MCF 10A (cell line): ENCODE measurements around the gene SLPI. TPM values are rescaled to one million over a fixed set of nuclear protein-coding genes. Genes with fewer than 3 reads are reported as not detected.

Source experiments
- BruUV-seq: library from RNA; stranded (reverse); fragments of 400-500 nt; replicated peaks from 2 replicates; lab custom pipeline; 2021; lab: Mats Ljungman, UMichigan
- CTCF ChIA-PET: fragments of 300-600 bp; sonication (Branson Sonifier 250); formaldehyde crosslinking; extraction: SDS; loops from one replicate; lab custom pipeline; 2021; ENCODE audit warnings: antibody characterized with exemption, inconsistent platforms; lab: Yijun Ruan, JAX
- POLR2A ChIA-PET: fragments of 300-600, 350-650 bp; sonication (Branson Sonifier 250); formaldehyde crosslinking; extraction: SDS; loops from one replicate; lab custom pipeline; 2020; ENCODE audit warnings: antibody characterized with exemption, inconsistent platforms; lab: Yijun Ruan, JAX
- DNase-seq: peaks from one replicate; pipeline ENCODE4 v3.0.0-alpha.2; 2018; ENCODE audit not compliant: unreplicated experiment
- H3K27ac Mint-ChIP-seq: one replicate; pipeline ENCODE4 v1.8.0; 2022; ENCODE audit warnings: mild to moderate bottlenecking, low read depth, mixed read lengths; ENCODE audit not compliant: unreplicated experiment
- H3K27me3 Mint-ChIP-seq: one replicate; pipeline ENCODE4 v1.8.0; 2022; ENCODE audit warnings: mixed read lengths; ENCODE audit not compliant: insufficient read depth, unreplicated experiment
- H3K36me3 Mint-ChIP-seq: one replicate; pipeline ENCODE4 v1.8.0; 2022; ENCODE audit warnings: mild to moderate bottlenecking, moderate library complexity, mixed read lengths; ENCODE audit not compliant: insufficient read depth, unreplicated experiment
- H3K4me1 Mint-ChIP-seq: one replicate; pipeline ENCODE4 v1.8.0; 2022; ENCODE audit warnings: mixed read lengths; ENCODE audit not compliant: insufficient read depth, unreplicated experiment
- H3K4me3 Mint-ChIP-seq: one replicate; pipeline ENCODE4 v1.8.0; 2022; ENCODE audit warnings: mild to moderate bottlenecking, moderate library complexity, mixed read lengths; ENCODE audit not compliant: unreplicated experiment
- H3K9me3 Mint-ChIP-seq: one replicate; pipeline ENCODE4 v1.8.0; 2022; ENCODE audit warnings: mixed read lengths; ENCODE audit not compliant: unreplicated experiment
- CTCF ChIP-seq: fragments of 200-600 bp; IDR thresholded peaks from one replicate; pipeline ENCODE4 v1.8.0; 2022; ENCODE audit warnings: antibody characterized with exemption, mild to moderate bottlenecking; ENCODE audit not compliant: unreplicated experiment
- intact Hi-C: fragments of 100-400 bp; cut with micrococcal nuclease; formaldehyde crosslinking; loops from 2 replicates; pipeline ENCODE4 v1.14.1; 2022
- total RNA-seq: library from RNA; stranded (reverse); gene quantifications from 2 replicates; pipeline ENCODE4 v1.2.3, GENCODE V29; 2022

The SLPI gene
- total RNA-seq, 1 experiment from 2014 or later = 273 TPM

GRCh38 chr20:45206725-45207124, 47.6 kb downstream of the SLPI start, which contains the start of gene SEMG1:
Gene SEMG1 (plus strand): TSS chr20:45207033. CDS start chr20:45207054, 21 bp downstream.
- Mint-ChIP-seq H3K27me3 (peaks cover 83% of the 10 kb centered on the region), H3K4me3 (no peak within 1 kb of the TSS), H3K36me3 (no peaks in the 10 kb centered on the region), H3K27ac (no peak within 1 kb of the TSS), H3K9me3 (peaks cover 6% of the 10 kb centered on the region), H3K4me1 (no peaks in the 10 kb centered on the region)
- intact Hi-C loops = no loop called here
- ChIA-PET POLR2A (interaction anchor here (0.6 to 1.2 kb wide), 3 partner anchors 9 to 41 kb away, joined by 3 to 5 read pairs (median 4); partner anchors contain the start of gene SEMG2), CTCF (interaction anchor here (1.9 kb wide), 1 partner anchor 87 kb away, joined by 10 read pairs; no protein-coding TSS in a partner anchor)
- BruUV-seq = no TSS peak
- no peak for TF ChIP-seq CTCF
- no peak for DNase-seq

Other genes starting within 250 kb of the SLPI start
- gene KCNS1, start 153.4 kb downstream of the SLPI start, total RNA-seq = not detected in 2 replicates
- gene WFDC5, start 139.4 kb downstream of the SLPI start, total RNA-seq = not detected in 2 replicates
- not detected in 2 replicates for gene WFDC12, start 130.1 kb downstream of the SLPI start, total RNA-seq
- 1.0 and 2.8 TPM in 2 replicates for gene PI3, start 79.7 kb downstream of the SLPI start, total RNA-seq
- gene SEMG1, start 47.5 kb downstream of the SLPI start, total RNA-seq = not detected in 2 replicates
- not detected in 2 replicates for gene SEMG2, start 33.2 kb downstream of the SLPI start, total RNA-seq
- not detected in 2 replicates for gene RBPJL, start 52.3 kb upstream of the SLPI start, total RNA-seq
- gene MATN4, start 53.7 kb upstream of the SLPI start, total RNA-seq = 0.20 TPM in 1 of 2 replicates, not detected in the other
- 180 and 209 TPM in 2 replicates for gene SDC4, start 93.9 kb upstream of the SLPI start, total RNA-seq
- gene SYS1, start 108.6 kb upstream of the SLPI start, total RNA-seq = 19.1 and 28.2 TPM in 2 replicates
- gene TP53TG5, start 123.8 kb upstream of the SLPI start, total RNA-seq = not detected in 2 replicates
- gene DBNDD2, start 153.7 kb upstream of the SLPI start, total RNA-seq = 9.1 and 13.0 TPM in 2 replicates
- gene PIGT, start 161.6 kb upstream of the SLPI start, total RNA-seq = 79.4 and 84.3 TPM in 2 replicates
- gene WFDC2, start 215.2 kb upstream of the SLPI start, total RNA-seq = not detected in 2 replicates